HCT116 (cell line): ENCODE measurements around the gene RGS12.

ENCODE experiments used
- CTCF ChIP-seq, 3 experiments: fragments of 200-600 bp in 1 of 3; sonication (generic) in 1 of 3; IDR thresholded peaks in 2 of 3; conservative IDR thresholded peaks in 1 of 3; 2 replicates each; pipeline ENCODE4 v1.5.1; 2012 to 2017; ENCODE audit warnings: low read depth in 2 of 3, low read length in 2 of 3, antibody characterized with exemption in 1 of 3, borderline replicate concordance in 1 of 3, control low read depth in 1 of 3, mild to moderate bottlenecking in 1 of 3, mixed read lengths in 1 of 3, mixed run types in 1 of 3, moderate library complexity in 1 of 3; ENCODE audit not compliant: insufficient read depth in 1 of 3
- POLR2A ChIP-seq: IDR thresholded peaks from 2 replicates; pipeline ENCODE4 v1.7.0; 2011; ENCODE audit warnings: borderline replicate concordance; ENCODE audit not compliant: insufficient read depth, insufficient read length; ENCODE audit errors: extremely low read depth
- POLR2AphosphoS5 ChIP-seq: IDR thresholded peaks from 2 replicates; pipeline ENCODE4 v1.6.1; 2011; ENCODE audit warnings: mild to moderate bottlenecking, low read depth, low read length, moderate library complexity
- RAD21 ChIP-seq: IDR thresholded peaks from 2 replicates; pipeline ENCODE4 v1.6.1; 2012; ENCODE audit warnings: low read depth, mild to moderate bottlenecking
- SIN3A ChIP-seq: IDR thresholded peaks from 2 replicates; pipeline ENCODE4 v1.6.1; 2012; ENCODE audit warnings: low read depth
- SP1 ChIP-seq: IDR thresholded peaks from 2 replicates; pipeline ENCODE4 v1.6.1; 2012; ENCODE audit warnings: low read depth
- YY1 ChIP-seq: IDR thresholded peaks from 2 replicates; pipeline ENCODE4 v1.6.1; 2011; ENCODE audit warnings: low read length, low read depth, moderate library complexity, mild to moderate bottlenecking; ENCODE audit not compliant: insufficient replicate concordance; ENCODE audit errors: extremely low read depth
- ZFX ChIP-seq: fragments of 450-650 bp; IDR thresholded peaks from 2 replicates; pipeline ENCODE4 v1.6.1; 2017

DNA sequence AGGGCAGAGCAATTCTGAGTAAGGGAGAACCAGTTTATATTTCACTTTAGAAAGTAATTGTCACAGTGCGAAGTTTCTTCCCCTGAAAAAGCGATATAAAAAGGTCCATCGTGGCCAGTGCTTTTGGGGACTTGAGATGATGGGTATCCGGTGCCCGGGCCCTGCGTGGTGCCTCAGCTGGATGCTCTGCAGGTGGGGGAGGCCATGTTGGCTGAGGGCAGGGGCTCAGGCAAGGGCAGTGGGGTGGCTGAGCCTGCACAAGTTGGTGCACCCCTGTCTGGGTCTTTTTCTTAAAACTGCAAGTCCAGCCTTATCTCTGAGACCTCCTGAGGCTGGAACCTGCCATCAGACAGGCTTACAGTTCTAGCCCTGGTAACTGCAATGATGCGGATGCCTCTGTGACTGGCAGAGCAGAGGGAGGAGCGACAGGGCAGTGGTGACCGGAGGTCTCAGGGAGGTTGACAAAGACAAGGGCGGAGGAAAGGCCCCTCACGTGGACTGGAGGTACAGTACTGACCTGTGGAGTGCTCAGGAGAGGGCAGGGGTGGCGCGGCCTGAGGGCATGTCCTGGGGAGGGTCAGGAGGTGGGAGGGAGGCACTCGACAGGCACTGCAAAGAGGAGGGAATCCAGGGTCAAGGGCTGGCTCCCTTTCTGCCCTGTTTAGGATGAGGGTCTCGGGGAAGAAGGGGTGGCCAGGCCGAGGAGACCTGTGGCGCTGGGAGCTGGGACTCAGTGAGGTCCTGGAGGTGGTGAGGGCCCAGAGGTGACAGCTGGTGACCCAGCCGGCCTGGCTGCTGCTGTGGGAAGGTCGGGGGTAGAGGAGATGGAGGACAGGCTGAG is 1.8 kb downstream of the RGS12 start:
- TF ChIP-seq CTCF (IDR thresholded peaks at IDR 0.05 in 2 of 3, conservative IDR thresholded peaks at IDR 0.05 in 1 of 3; ENCODE audit: borderline replicate concordance in 1 of 3, insufficient read depth in 1 of 3, low read depth in 2 of 3, low read length in 2 of 3), result no peak
- no peak for TF ChIP-seq SP1
- TF ChIP-seq POLR2A, result no peak
- no peak for TF ChIP-seq SIN3A
- no peak for TF ChIP-seq YY1
- TF ChIP-seq ZFX, result no peak
- TF ChIP-seq RAD21, result no peak
- no peak for TF ChIP-seq POLR2AphosphoS5
